ENCODE results near the gene HOXA2.

GRCh38 chr7:27066148-27066547 lies 36.3 kb downstream of the HOXA2 start:
- TF ChIP-seq CTCF (IDR thresholded peaks at IDR 0.05) = no peak
- no peak for TF ChIP-seq POLR2A (IDR thresholded peaks at IDR 0.05)
